HG02840 (cell line): Measurements from ENCODE around the gene ARHGAP19.

Experiments
- ATAC-seq: cut with Tn5 transposase; IDR thresholded peaks from one replicate; pipeline ENCODE4 v1.9.1; 2021; ENCODE audit warnings: mild to moderate bottlenecking, moderate library complexity, moderate number of reproducible peaks; ENCODE audit not compliant: unreplicated experiment, low FRiP score

Gene ARHGAP19

DNA sequence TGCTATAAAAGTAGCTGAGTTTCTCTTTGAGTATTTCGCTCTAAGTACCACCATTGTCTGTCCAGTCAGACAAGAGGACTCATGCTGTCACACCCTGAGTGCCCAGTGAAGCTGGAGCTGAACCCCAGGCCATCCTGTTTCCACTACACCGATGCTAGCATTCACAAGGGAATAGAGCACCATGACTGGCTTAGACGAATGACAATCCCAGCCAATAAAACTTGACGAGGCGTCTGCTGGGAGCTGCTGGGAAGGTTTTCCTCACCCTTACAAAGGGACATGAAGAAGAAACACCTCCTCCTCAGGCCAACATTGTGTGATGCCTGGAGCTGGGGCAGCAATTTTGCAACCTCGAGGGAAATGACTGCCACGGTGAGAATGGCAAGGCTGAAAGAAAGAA is 89.2 kb downstream of the ARHGAP19 start:
- no peak for ATAC-seq

DNA sequence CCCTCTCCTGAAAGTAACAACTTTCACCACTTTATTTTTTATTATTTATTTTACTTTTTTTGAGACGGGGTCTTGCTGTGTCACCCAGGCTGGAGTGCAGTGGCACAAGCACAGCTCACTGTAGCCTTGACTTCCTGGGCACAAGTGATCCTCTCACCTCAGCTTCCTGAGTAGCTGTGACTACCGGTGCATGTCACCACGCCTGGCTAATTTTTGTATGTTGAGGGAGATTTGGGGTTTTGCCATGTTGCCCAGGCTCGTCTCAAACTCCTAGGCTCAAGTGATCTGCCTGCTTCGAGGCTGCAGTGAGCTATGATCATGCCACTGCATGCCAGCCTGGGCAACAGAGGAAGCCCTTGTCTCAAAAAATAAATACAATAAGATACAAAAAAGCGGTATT is 91.8 kb downstream of the ARHGAP19 start:
- no peak for ATAC-seq

DNA sequence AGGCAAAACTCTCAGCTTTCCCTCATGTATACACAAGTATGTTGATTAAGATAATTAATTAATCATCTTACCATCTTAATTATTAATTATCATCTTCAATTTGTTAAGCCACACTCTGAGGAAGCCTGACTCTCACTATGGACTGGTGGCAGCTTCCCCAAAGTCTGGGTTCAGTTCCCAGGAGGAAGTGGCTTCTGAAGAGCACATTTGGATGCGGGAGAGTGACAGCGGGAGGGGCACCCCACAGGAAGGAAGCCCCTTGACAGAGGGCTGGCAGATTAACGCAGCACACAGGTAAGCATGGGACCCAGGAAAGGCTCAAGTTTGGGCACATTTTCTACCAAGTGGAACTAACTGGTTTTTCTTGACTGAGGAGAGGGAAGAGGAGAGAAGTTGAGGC is 93.3 kb downstream of the ARHGAP19 start:
- ATAC-seq = no peak

DNA sequence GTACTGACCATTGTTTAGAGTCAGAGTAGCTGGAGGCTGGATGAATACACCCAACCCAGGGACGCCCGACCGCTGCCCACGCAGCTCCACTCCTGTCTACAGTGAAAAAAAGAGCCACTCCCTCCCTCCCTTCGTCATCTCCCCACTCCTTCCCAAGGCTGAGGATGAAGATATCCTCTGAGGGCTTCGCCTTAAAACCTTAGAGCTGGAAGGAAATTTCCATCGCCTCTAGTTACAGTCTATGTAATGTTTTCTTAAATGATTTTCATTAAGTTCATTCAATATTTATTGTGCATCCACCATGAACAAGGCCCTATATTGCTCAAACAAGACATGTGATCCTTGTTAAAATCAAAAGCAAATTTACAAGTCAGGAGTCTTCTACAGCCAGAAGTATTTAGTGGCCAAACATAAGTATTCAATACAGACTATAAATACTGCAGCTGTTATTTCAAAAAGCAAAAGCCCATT is 95.4 kb downstream of the ARHGAP19 start:
- ATAC-seq = no peak

DNA sequence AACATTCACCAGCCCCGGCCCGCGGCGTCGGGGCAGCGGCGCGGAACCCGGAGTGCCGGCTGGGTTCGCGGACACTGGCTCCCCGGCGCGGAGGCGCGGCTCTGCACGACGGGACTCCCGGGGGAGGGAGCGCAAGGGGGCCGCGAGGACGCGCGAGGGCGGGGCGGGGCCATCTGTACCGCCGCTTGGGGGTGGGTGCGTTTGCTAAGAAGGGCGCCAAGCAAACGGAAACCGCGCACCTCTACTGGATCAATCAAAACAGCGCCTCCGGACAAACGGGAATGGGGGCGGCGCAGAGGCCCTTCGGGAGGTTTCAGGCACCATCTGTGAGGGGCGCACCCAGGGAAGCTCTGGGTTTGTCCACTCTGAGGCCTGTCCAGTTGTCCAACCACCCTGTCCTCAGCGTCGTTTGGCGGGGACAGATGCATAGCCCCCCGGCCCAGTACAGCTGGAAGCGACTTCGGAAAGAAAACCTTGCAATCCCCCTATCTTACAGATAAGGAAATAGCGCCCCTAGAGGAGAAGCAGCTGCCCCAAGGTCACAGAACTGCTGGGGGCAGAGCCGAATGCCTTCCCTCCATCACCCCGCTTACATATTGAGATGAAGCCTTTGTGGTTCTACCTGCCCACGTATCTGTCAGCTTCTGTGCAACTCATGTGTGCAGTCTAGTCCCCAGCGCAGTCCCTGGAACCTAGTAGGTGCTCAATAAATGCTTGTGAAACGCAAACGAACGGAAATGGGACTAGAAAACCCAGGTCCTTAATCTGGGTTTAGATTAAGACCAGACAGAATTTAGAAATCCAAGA is 96.0 kb downstream of the ARHGAP19 start:
- no peak for ATAC-seq

DNA sequence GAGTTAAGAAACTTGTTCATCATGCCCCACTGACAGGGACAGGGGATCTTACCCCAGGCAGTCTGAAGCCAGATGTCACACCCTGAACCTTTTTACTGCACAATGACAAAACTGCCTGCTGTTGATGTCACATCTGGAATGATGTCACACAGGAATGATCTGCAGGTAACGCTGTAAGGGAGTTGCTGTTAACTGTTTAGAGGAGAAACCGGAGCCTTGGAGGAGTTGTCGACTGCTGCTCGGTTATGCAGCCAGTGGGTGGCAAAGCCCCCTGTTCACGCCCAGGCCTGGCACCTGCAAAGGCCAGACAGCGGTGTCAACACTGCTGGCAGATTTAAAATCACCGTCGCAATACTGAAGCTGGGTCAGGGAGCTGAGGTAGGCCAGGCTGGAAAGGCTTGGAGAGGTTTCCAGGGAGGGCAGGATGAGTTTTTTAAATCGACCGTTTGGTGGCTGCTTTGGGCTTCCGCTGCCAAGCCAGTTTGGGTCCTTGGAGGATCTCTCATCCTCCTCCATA is 96.7 kb downstream of the ARHGAP19 start:
- ATAC-seq = no peak

DNA sequence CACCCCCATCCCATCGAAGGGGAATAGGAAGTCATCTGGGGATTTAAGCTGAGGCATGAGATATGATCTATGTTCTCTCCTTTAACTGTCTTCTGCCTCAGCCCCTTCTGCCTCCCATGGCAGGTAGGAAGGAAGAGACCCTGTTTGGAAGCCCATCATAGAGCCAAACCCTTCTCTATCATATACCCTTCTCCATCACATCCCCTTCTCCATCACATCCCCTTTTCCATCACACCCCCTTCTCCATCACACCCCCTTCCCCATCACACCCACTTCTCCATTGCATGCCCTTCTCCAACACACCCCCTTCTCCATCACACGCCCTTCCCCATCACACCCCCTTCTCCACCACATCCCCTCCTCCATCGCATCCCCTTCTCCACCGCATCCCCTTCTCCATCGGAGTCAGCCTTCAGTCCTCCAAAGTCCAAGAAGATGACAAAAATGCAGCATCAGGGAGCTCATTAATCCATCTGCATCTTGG is 99.4 kb downstream of the ARHGAP19 start:
- ATAC-seq = no peak

DNA sequence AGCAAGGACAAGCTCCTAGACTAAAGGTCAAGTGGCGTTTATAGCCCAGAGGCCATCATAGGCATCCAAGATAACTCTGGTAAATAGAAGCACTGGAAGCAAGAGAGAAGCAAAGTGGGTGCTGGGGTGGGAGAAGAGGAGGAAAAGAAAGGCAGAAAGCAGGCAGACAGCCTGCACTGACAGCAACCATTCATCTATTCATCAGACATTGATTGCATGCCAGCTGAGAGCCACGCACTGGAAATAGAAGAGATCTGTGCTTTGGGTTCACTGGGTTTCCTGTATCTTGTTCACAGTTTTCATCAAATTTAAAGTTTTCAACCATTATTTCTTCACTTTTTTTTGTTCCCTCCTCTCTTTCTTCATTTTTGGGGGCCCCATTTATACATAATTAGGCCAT is 102.0 kb downstream of the ARHGAP19 start:
- no peak for ATAC-seq

DNA sequence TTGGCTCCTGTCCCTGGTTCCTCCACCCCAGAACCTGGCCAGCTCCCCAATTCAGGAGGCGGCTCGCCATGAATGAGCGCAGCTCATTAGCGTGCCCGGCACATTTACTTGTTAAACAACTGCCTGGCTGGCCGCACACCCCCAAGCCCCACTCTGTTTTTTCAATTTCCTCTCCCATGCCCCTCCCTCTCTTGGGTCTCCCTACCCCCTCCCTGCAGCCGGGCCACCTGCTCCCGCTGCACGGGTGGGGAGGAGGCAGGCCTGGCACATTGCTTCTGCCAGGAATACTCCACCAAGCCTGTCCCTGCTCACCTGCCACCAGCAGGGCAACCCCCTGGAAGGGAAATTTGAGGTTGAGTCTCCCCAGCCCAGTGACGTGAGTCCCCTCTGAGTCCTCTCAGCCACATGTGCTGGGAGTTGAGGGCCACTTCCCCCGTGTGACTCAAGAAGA is 104.2 kb downstream of the ARHGAP19 start:
- ATAC-seq = no peak

DNA sequence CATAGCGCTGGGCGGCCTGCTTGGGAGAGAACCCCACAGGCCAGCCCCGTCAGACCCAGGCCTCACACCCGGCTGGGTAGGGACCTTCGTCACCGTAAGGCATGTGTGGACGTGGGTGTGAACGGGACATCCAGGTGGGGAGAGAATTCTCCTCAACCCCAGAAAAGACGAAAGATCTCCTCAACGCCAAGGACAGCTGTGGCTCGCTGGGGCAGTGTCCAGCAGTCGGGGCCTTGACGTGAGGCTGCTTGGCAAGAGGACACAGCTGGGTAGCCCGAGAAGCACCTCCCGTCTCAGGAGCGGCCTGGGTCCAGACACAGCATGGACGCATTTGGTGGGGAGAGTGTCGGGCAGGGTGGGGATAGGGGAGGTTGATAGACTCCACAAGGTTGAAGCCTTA is 105.5 kb downstream of the ARHGAP19 start:
- no peak for ATAC-seq

DNA sequence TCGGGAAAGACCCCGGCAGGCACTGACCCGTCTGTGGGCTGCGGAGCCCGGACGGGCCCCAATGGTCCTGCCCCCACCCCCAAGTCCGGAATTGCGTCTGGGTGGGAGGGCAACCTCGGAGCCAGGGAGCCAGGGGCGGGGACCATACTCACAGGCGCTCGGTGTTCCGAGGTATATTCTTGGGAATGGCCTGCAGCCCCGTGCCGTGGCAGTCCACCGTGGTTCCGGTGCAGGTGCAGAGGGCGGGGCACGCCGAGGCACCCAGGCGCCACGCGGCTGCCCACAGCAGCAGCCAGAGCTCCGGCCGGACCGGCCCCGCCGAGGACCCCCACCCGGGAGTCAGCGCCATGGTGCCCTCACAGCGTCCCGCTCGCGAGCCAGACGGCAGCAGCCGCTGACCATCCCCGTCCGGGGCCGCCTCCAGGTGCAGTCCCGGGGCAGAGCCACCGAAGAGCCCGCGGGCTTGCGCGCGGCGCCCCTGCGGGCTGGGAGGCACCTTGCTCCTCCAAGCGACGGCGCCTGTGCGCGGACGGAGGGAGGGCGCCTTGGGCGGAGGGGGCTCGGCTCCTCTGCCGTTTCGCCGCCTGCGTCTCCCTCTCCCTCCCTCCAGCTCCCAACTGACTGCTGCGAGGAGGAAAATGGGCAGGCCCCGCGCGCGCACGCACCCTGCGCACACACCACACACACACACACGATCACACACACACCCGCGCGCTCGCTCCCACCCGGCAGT is 106.9 kb downstream of the ARHGAP19 start, which contains the start of gene SLIT1:
Gene SLIT1 (minus strand): TSS at position 634 of the 733 bp plus-strand sequence. CDS start 285 bp downstream, at position 349.
- no peak for ATAC-seq

DNA sequence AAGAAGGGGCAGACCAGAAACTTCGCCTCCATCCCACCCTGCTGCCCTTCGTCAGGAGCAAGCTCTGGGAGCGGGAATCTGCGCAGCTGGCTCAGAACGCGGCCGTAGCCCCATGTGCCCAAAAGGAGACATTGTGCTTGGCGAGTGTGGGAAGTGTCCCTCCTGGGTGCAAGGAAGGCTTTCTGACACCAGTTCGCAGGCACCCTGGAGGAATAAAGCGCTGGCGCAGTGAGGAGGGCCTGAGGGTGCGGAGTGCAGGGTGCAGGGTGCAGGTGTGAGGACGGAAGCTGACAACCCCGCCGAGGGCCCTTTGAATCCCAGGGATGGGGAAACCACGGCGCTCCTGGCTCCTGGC is 107.5 kb downstream of the ARHGAP19 start:
- ATAC-seq = no peak

DNA sequence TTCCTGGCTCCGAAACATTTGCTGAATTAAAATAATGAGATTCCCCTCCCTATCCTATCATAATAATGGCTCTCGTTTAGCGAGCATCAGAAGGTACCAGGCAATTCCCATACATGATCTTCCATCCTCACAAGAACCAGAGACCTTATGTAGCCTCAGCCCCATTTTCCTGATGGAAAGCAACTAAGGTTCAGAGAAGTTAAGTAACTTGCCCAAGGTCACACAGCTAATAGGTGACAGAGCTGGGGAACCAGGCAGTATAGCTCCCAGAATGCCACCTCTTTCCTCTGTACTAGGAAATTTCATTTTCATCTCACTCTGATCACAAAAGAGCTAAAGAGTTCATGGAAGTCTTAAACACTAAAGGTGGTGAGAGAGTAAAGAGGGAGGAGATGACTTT is 109.1 kb downstream of the ARHGAP19 start:
- no peak for ATAC-seq

DNA sequence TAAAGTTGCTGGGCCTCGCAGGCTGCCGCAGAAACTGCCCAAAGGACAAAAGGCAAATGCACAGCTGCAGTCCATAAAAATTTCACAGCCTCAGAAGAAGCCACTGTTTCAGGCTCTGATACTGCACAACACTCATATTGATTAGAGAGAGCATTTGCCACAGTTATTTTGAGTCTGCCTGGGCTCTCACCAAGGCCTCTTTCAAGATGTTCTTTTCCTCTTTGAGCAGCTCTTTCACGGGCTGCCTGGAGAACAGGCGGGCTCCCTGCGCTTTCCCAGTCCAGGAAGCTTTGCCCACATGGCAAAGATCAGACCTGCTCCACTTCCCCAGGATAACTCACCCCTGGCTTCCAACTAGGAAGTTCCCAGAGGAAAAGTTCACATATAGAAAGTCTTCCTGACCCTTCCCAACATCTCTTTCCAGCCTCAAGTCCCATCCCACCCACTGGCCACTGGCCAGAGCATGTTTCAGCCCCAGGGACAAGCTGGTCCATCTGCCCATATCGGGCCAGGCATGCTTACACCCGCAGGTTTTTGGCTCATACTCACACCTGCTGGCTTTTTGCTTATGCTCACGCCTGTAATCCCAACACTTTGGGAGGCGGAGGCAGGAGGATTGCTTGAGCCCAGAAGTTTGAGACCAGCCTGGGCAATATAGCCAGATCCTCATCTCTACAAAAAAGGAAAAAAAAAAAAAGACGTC is 110.0 kb downstream of the ARHGAP19 start:
- no peak for ATAC-seq

DNA sequence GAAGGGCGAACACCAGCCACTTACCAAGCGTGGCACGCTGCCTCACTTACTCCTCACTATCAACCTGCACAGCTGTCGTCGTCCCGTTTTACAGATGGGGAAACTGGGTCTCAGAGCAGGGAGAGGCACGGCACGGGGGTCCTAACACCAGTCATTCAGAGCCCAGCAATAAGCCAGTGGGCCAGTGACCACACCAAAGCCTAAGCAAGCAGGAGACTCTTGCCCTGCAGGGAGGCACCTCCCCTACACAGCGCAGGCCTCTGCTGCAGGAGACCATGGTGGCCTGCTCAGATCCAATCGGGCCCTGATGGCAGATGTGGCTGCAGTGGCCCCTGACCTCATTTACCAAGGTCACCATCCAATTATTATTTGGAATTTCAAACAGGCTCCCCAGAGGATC is 111.5 kb downstream of the ARHGAP19 start:
- no peak for ATAC-seq

DNA sequence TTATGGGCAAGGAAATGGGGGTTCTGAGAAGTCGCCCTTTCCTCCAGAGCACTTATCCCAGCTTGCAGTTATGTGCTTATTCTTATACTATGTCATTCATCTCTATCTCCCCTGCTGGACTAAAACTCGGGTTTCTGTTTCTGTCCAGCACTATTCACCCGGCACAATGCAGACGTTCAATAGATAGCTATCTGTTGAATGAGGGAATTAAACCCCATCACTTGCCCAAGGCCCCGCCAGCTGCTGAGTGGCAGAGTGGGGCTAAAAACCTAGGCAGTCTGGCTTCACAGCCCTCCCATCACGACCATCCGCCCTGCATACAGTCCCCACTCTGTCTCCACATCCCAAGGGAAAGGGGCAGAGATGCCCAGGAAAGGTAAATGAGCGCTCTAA is 112.1 kb downstream of the ARHGAP19 start:
- ATAC-seq = no peak

DNA sequence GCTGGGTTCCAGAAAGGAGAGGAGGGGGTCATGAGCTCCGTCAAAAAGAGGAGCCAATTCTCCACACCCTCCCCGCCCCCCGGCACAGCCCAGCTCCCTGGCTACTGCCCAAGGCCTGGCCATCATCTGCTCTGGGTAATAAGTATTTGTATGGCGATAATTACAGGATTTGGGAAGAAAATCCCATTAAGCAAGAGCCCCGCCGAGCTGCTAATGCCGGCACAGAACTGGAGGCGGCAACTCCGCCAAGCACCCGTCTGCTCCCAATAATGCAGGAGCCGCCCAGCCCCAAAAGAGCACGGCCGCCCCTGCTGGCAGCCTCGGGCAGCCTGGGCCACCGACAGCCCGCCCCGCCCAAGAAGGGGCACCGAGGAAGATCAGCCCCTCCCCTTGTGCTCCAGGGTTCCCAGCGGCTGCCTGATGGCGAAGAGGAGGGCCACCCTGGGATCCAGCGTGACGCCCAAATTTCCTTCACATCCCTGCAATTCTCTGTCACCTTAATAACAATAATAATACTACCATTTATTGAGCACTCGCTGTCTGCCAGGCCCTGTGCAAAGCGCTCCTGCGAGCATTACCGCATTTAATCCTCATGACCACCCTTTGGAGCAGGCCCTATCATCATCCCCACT is 112.6 kb downstream of the ARHGAP19 start:
- ATAC-seq = no peak

DNA sequence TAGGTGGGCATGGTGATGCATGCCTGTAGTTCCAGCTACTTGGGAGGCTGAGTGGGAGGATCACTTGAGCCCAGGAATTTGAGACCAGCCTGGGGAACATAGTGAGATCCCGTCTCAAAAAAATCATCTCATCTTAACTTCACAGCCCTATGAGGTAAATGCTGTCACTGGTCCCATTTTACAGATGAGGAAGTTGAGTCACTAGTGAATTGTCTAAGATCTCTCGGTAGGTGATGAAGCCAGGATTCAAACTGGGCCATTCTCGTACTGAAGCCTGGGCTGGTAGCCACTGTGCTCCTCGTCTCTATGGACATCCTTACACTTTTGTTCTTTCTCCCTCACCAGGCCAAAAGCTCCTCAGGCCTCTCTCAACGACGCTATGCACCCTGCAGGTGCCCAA is 113.1 kb downstream of the ARHGAP19 start:
- ATAC-seq = no peak

DNA sequence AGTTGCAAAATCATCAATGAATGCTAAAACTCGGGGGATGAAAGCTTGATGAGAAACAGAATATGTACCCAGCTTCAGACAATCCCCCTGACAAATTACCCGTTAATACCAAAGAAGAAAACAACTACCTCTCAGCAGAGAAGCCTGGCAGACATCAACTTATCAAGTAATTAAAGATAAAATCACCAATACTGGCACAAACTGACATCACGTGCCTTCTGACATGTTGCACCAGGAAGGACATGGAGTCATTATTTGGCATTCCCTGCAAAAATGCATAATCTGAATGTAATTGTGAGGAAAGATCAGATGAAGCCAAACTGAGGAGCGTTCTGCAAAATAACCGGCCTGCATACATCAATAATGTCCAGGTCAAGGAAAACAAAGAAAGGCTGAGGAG is 114.4 kb downstream of the ARHGAP19 start:
- ATAC-seq = no peak

DNA sequence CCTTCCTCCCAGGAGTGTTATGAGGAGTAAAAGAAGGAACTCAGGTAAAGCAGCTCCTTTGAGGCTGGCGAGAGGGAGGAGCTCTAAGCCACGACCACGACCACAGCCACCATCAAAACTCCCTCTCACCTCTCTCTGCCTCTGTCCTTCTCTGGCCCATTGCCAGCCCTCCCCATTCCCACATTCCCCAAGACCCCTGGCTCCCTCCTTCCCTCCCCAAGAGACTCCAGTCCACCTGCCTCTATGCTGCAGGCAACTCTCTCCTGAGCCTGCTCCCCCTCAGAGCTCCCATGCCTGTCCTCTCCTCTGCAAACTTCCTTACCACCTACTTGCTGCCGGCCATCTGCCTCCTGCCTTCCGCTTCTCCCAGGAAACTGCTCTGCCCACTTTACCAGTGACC is 116.2 kb downstream of the ARHGAP19 start:
- no peak for ATAC-seq
